ENCODE measurements around the gene FHOD3.

DNA sequence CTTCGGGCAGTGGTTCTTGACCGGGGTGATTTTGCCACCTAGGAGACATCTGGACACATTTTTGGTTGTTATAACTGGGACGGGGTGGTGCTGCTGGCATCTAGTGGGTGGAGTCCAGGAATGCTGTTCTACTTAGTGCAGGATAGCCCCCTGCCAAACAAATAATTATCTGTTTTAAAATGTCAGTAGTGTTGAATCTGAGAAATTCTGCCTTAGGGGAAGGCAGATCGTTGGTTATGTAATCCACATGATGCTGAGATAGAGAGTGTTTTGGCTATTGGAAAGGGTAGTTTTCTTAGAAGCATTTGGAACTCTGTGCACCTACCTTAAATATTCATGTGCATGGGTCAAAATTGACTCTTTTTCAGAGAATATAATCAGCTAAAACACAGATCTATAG lies 332.3 kb downstream of the FHOD3 start:
- TF ChIP-seq, protein P1, sequence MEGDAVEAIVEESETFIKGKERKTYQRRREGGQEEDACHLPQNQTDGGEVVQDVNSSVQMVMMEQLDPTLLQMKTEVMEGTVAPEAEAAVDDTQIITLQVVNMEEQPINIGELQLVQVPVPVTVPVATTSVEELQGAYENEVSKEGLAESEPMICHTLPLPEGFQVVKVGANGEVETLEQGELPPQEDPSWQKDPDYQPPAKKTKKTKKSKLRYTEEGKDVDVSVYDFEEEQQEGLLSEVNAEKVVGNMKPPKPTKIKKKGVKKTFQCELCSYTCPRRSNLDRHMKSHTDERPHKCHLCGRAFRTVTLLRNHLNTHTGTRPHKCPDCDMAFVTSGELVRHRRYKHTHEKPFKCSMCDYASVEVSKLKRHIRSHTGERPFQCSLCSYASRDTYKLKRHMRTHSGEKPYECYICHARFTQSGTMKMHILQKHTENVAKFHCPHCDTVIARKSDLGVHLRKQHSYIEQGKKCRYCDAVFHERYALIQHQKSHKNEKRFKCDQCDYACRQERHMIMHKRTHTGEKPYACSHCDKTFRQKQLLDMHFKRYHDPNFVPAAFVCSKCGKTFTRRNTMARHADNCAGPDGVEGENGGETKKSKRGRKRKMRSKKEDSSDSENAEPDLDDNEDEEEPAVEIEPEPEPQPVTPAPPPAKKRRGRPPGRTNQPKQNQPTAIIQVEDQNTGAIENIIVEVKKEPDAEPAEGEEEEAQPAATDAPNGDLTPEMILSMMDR (IDR thresholded peaks at IDR 0.05), result no peak
- no peak for TF ChIP-seq POLR2A (IDR thresholded peaks at IDR 0.05)

Measured in uterus (tissue), 2 donors.